GM23338 (cell line): ENCODE data around the gene MTHFD2. TPM values are rescaled to one million over a fixed set of nuclear protein-coding genes. Genes with fewer than 3 reads are reported as not detected.

Experiments used
- ATAC-seq: fragments of 200-7000 bp; cut with Tn5 transposase; 3 replicates; pipeline ENCODE4 v1.9.1; 2020
- DNase-seq: peaks from one replicate; pipeline ENCODE4 v3.0.0-alpha.2; 2015; ENCODE audit warnings: low spot score
- H2AFZ ChIP-seq: fragments of 200-600 bp; sonication (generic); 2 replicates; pipeline ENCODE4 v1.8.0; 2016; ENCODE audit warnings: antibody characterized with exemption, mild to moderate bottlenecking, moderate library complexity
- H3F3A ChIP-seq: fragments of 200-600 bp; sonication (generic); replicated peaks from 2 replicates; pipeline ENCODE4 v1.8.0; 2017; ENCODE audit warnings: antibody characterized with exemption, mixed run types, low read depth
- H3K27ac ChIP-seq: fragments of 200-600 bp; sonication (generic); 2 replicates; pipeline ENCODE4 v1.6.1; 2016; ENCODE audit warnings: low read depth
- H3K27me3 ChIP-seq: fragments of 200-600 bp; sonication (generic); 2 replicates; pipeline ENCODE4 v1.8.0; 2016; ENCODE audit warnings: mild to moderate bottlenecking, mixed run types, moderate library complexity; ENCODE audit not compliant: insufficient read depth
- H3K36me3 ChIP-seq: fragments of 200-600 bp; sonication (generic); 2 replicates; pipeline ENCODE4 v1.8.0; 2016; ENCODE audit warnings: mild to moderate bottlenecking; ENCODE audit not compliant: insufficient read depth
- H3K4me1 ChIP-seq: fragments of 200-600 bp; sonication (generic); 2 replicates; pipeline ENCODE4 v1.8.0; 2016; ENCODE audit warnings: mild to moderate bottlenecking, moderate library complexity; ENCODE audit not compliant: insufficient read depth
- H3K4me2 ChIP-seq: fragments of 200-600 bp; sonication (generic); 2 replicates; pipeline ENCODE4 v1.7.1; 2017; ENCODE audit warnings: mixed run types
- H3K4me3 ChIP-seq: fragments of 200-600 bp; sonication (generic); 2 replicates; pipeline ENCODE4 v1.6.1; 2016; ENCODE audit warnings: mixed run types
- H3K79me2 ChIP-seq: fragments of 200-600 bp; sonication (generic); replicated peaks from 2 replicates; pipeline ENCODE4 v1.8.0; 2017; ENCODE audit warnings: mild to moderate bottlenecking; ENCODE audit not compliant: insufficient read depth
- H3K9me2 ChIP-seq: fragments of 200-600 bp; sonication (generic); 2 replicates; pipeline ENCODE4 v1.8.0; 2017; ENCODE audit not compliant: insufficient read depth
- H4K20me1 ChIP-seq: fragments of 200-600 bp; sonication (generic); replicated peaks from 2 replicates; pipeline ENCODE4 v1.8.0; 2017; ENCODE audit warnings: mild to moderate bottlenecking; ENCODE audit not compliant: insufficient read depth
- H3K27ac Mint-ChIP-seq: 2 replicates; pipeline ENCODE4 v1.8.0; 2020; ENCODE audit warnings: inconsistent platforms, mild to moderate bottlenecking, moderate library complexity, mixed read lengths
- H3K27me3 Mint-ChIP-seq: 3 replicates; pipeline ENCODE4 v1.8.0; 2022; ENCODE audit warnings: low read depth, mild to moderate bottlenecking, moderate library complexity, mixed read lengths, inconsistent platforms; ENCODE audit not compliant: insufficient read depth, poor library complexity
- H3K36me3 Mint-ChIP-seq: 3 replicates; pipeline ENCODE4 v1.8.0; 2021; ENCODE audit warnings: low read depth, mild to moderate bottlenecking, inconsistent platforms, moderate library complexity, mixed read lengths
- H3K4me1 Mint-ChIP-seq: 3 replicates; pipeline ENCODE4 v1.8.0; 2020; ENCODE audit warnings: mild to moderate bottlenecking, inconsistent platforms, mixed read lengths
- H3K4me3 Mint-ChIP-seq: 3 replicates; pipeline ENCODE4 v1.8.0; 2021; ENCODE audit warnings: moderate library complexity, mild to moderate bottlenecking, inconsistent platforms, mixed read lengths
- H3K9me3 Mint-ChIP-seq: 3 replicates; pipeline ENCODE4 v1.8.0; 2020; ENCODE audit warnings: moderate library complexity, mild to moderate bottlenecking, inconsistent platforms, mixed read lengths
- CREB1 ChIP-seq: fragments of 250-450 bp; sonication (Bioruptor Pico); IDR thresholded peaks from 2 replicates; pipeline ENCODE4 v1.5.0; 2020; ENCODE audit warnings: low read depth, mild to moderate bottlenecking, moderate library complexity
- EZH2 ChIP-seq: fragments of 200-600 bp; sonication (generic); IDR thresholded peaks from one replicate; pipeline ENCODE4 v1.8.0; 2017; ENCODE audit warnings: antibody characterized with exemption, mild to moderate bottlenecking, low read depth; ENCODE audit not compliant: unreplicated experiment
- EZH2phosphoT487 ChIP-seq: fragments of 200-600 bp; sonication (generic); IDR thresholded peaks from one replicate; pipeline ENCODE4 v1.8.1; 2018; ENCODE audit warnings: antibody characterized with exemption; ENCODE audit not compliant: unreplicated experiment
- JUNB ChIP-seq: IDR thresholded peaks from one replicate; pipeline ENCODE4 v1.6.1; 2016; ENCODE audit warnings: antibody characterized with exemption; ENCODE audit not compliant: unreplicated experiment
- NANOG ChIP-seq: IDR thresholded peaks from 2 replicates; pipeline ENCODE4 v1.6.1; 2016; ENCODE audit warnings: antibody characterized with exemption, borderline replicate concordance
- POLR2AphosphoS5 ChIP-seq: IDR thresholded peaks from 2 replicates; pipeline ENCODE4 v1.6.1; 2016; ENCODE audit warnings: antibody characterized with exemption, low read depth
- REST ChIP-seq: IDR thresholded peaks from one replicate; pipeline ENCODE4 v1.6.1; 2018; ENCODE audit warnings: antibody characterized with exemption; ENCODE audit not compliant: unreplicated experiment
- STAT1 ChIP-seq: IDR thresholded peaks from one replicate; pipeline ENCODE4 v1.6.1; 2016; ENCODE audit warnings: antibody characterized with exemption; ENCODE audit not compliant: unreplicated experiment
- ZNF114 ChIP-seq: fragments of 250-450 bp; sonication (Bioruptor Pico); IDR thresholded peaks from 2 replicates; pipeline ENCODE4 v1.5.0; 2020; ENCODE audit warnings: mild to moderate bottlenecking, moderate library complexity
- ZNF331 ChIP-seq: fragments of 250-450 bp; sonication (Bioruptor Pico); IDR thresholded peaks from 2 replicates; pipeline ENCODE4 v1.5.0; 2020; ENCODE audit warnings: low read depth, mild to moderate bottlenecking, moderate library complexity
- polyA plus RNA-seq: library from polyadenylated mRNA; unstranded; fragments of >200 nt; fragmentation: Nextera tagmentation; extraction: Ambion mirVana; gene quantifications from 2 replicates; pipeline ENCODE4 v1.2.1, GENCODE V29; 2016
- total RNA-seq: library from RNA; depleted of rRNA; stranded (reverse); fragments of >200 nt; shearing (Covaris generic); gene quantifications from 2 replicates; pipeline ENCODE4 v1.2.3, GENCODE V29; 2014
- TF ChIP-seq, protein P1 (sequence below): IDR thresholded peaks from 2 replicates; pipeline ENCODE4 v1.6.1; 2016; ENCODE audit warnings: antibody characterized with exemption
- TF ChIP-seq, protein P2 (sequence below), 2 experiments: fragments of 200-600 bp in 1 of 2; sonication (generic) in 1 of 2; conservative IDR thresholded peaks; 2 replicates each; pipeline versions ENCODE4 v1.5.1 to v1.6.1; 2016 to 2017; ENCODE audit warnings: antibody characterized with exemption in 2 of 2, low read depth in 2 of 2, mild to moderate bottlenecking in 2 of 2, moderate library complexity in 1 of 2
- TF ChIP-seq, protein P3 (sequence below): fragments of 250-450 bp; sonication (Bioruptor Pico); IDR thresholded peaks from 2 replicates; pipeline ENCODE4 v1.5.0; 2020; ENCODE audit warnings: mild to moderate bottlenecking, moderate library complexity

The MTHFD2 gene
- total and polyA plus RNA-seq, 2 experiments from 2014 or later, result 279 to 281 TPM

- H3K36me3 ChIP-seq, result peaks cover 83% of the 10 kb centered on the region
- TF ChIP-seq ZNF331 (no peak), JUNB (no peak), NANOG (no peak), STAT1 (no peak), ZNF114 (CRISPR knock-in tag) (no peak), EZH2 (no peak), REST (no peak), CREB1 (no peak), EZH2phosphoT487 (no peak), POLR2AphosphoS5 (no peak)
- TF ChIP-seq, protein P1, sequence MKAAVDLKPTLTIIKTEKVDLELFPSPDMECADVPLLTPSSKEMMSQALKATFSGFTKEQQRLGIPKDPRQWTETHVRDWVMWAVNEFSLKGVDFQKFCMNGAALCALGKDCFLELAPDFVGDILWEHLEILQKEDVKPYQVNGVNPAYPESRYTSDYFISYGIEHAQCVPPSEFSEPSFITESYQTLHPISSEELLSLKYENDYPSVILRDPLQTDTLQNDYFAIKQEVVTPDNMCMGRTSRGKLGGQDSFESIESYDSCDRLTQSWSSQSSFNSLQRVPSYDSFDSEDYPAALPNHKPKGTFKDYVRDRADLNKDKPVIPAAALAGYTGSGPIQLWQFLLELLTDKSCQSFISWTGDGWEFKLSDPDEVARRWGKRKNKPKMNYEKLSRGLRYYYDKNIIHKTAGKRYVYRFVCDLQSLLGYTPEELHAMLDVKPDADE, result no peak
- TF ChIP-seq, protein P2, sequence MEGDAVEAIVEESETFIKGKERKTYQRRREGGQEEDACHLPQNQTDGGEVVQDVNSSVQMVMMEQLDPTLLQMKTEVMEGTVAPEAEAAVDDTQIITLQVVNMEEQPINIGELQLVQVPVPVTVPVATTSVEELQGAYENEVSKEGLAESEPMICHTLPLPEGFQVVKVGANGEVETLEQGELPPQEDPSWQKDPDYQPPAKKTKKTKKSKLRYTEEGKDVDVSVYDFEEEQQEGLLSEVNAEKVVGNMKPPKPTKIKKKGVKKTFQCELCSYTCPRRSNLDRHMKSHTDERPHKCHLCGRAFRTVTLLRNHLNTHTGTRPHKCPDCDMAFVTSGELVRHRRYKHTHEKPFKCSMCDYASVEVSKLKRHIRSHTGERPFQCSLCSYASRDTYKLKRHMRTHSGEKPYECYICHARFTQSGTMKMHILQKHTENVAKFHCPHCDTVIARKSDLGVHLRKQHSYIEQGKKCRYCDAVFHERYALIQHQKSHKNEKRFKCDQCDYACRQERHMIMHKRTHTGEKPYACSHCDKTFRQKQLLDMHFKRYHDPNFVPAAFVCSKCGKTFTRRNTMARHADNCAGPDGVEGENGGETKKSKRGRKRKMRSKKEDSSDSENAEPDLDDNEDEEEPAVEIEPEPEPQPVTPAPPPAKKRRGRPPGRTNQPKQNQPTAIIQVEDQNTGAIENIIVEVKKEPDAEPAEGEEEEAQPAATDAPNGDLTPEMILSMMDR (conservative IDR thresholded peaks at IDR 0.05; ENCODE audit: low read depth in 2 of 2), result no peak
- TF ChIP-seq, protein P3, sequence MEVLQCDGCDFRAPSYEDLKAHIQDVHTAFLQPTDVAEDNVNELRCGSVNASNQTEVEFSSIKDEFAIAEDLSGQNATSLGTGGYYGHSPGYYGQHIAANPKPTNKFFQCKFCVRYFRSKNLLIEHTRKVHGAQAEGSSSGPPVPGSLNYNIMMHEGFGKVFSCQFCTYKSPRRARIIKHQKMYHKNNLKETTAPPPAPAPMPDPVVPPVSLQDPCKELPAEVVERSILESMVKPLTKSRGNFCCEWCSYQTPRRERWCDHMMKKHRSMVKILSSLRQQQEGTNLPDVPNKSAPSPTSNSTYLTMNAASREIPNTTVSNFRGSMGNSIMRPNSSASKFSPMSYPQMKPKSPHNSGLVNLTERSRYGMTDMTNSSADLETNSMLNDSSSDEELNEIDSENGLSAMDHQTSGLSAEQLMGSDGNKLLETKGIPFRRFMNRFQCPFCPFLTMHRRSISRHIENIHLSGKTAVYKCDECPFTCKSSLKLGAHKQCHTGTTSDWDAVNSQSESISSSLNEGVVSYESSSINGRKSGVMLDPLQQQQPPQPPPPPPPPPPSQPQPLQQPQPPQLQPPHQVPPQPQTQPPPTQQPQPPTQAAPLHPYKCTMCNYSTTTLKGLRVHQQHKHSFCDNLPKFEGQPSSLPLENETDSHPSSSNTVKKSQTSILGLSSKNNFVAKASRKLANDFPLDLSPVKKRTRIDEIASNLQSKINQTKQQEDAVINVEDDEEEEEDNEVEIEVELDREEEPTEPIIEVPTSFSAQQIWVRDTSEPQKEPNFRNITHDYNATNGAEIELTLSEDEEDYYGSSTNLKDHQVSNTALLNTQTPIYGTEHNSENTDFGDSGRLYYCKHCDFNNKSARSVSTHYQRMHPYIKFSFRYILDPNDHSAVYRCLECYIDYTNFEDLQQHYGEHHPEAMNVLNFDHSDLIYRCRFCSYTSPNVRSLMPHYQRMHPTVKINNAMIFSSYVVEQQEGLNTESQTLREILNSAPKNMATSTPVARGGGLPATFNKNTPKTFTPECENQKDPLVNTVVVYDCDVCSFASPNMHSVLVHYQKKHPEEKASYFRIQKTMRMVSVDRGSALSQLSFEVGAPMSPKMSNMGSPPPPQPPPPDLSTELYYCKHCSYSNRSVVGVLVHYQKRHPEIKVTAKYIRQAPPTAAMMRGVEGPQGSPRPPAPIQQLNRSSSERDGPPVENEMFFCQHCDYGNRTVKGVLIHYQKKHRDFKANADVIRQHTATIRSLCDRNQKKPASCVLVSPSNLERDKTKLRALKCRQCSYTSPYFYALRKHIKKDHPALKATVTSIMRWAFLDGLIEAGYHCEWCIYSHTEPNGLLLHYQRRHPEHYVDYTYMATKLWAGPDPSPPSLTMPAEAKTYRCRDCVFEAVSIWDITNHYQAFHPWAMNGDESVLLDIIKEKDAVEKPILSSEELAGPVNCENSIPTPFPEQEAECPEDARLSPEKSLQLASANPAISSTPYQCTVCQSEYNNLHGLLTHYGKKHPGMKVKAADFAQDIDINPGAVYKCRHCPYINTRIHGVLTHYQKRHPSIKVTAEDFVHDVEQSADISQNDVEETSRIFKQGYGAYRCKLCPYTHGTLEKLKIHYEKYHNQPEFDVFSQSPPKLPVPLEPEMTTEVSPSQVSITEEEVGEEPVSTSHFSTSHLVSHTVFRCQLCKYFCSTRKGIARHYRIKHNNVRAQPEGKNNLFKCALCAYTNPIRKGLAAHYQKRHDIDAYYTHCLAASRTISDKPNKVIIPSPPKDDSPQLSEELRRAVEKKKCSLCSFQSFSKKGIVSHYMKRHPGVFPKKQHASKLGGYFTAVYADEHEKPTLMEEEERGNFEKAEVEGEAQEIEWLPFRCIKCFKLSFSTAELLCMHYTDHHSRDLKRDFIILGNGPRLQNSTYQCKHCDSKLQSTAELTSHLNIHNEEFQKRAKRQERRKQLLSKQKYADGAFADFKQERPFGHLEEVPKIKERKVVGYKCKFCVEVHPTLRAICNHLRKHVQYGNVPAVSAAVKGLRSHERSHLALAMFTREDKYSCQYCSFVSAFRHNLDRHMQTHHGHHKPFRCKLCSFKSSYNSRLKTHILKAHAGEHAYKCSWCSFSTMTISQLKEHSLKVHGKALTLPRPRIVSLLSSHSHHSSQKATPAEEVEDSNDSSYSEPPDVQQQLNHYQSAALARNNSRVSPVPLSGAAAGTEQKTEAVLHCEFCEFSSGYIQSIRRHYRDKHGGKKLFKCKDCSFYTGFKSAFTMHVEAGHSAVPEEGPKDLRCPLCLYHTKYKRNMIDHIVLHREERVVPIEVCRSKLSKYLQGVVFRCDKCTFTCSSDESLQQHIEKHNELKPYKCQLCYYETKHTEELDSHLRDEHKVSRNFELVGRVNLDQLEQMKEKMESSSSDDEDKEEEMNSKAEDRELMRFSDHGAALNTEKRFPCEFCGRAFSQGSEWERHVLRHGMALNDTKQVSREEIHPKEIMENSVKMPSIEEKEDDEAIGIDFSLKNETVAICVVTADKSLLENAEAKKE (CRISPR knock-in tag), result no peak
- H3K27ac ChIP-seq, result no peak overlapping the region
Observed at GRCh38 chr2:74168739-74169138, 29.7 kb upstream of the MTHFD2 start.

More at GRCh38 chr2:74168739-74169138, 29.7 kb upstream of the MTHFD2 start:
- H3K27ac Mint-ChIP-seq, result no peak overlapping the region
- Histone ChIP-seq H3K9me2 (no peaks in the 10 kb centered on the region), H3K27me3 (no peaks in the 10 kb centered on the region), H4K20me1 (peaks cover 38% of the 10 kb centered on the region), H3F3A (no peaks in the 10 kb centered on the region), H3K4me2 (no peak overlapping the region), H2AFZ (no peak overlapping the region), H3K4me1 (no peaks in the 10 kb centered on the region), H3K79me2 (peaks cover 54% of the 10 kb centered on the region), H3K4me3 (no peak overlapping the region)
- DNase-seq (no peak), ATAC-seq (no peak)
- no peaks in the 10 kb centered on the region for H3K4me1 Mint-ChIP-seq
- H3K36me3 Mint-ChIP-seq, result peaks cover 66% of the 10 kb centered on the region
- no peaks in the 10 kb centered on the region for H3K9me3 Mint-ChIP-seq
- H3K27me3 Mint-ChIP-seq, result peaks cover 2% of the 10 kb centered on the region
- no peak overlapping the region for H3K4me3 Mint-ChIP-seq
